Measurements from ENCODE around the gene THUMPD3.

DNA sequence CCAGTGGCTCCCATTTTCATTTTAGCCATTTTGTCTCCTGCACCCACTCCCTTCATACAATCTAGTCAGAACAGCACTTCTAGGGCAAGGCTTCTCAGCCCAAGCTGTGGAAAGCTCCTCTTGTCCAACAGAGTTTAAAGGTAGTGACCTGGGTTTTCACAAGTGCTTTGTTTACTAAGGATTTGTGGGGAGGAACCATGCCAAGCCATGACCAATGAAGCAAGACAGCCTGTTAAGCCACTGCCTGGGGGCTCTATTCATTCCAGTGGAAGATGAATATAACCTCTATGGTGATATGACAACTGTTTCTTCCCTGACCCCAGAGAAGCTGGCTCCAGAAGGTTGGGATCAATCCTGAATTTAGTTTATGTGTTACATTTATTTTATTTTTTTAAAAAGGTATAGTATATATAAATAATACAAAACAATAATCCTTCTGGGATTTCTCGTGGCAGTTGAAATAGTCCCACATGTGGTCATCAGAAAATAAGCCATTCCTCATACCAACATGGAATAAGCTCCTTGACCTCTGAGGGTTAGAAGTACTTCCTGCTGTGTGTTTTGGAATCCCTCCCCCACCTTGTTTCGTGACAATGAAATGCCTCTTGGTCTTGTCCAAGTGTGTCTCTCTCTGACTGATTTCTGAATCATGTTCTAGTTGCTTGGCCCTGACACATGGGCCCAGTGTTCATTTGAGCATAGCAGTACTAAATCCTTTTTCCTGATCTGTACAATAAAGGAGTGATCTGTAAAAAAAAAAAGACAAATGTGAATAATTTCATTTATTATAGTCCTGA lies 13.3 kb upstream of the THUMPD3 start:
- TF ChIP-seq, protein P1, sequence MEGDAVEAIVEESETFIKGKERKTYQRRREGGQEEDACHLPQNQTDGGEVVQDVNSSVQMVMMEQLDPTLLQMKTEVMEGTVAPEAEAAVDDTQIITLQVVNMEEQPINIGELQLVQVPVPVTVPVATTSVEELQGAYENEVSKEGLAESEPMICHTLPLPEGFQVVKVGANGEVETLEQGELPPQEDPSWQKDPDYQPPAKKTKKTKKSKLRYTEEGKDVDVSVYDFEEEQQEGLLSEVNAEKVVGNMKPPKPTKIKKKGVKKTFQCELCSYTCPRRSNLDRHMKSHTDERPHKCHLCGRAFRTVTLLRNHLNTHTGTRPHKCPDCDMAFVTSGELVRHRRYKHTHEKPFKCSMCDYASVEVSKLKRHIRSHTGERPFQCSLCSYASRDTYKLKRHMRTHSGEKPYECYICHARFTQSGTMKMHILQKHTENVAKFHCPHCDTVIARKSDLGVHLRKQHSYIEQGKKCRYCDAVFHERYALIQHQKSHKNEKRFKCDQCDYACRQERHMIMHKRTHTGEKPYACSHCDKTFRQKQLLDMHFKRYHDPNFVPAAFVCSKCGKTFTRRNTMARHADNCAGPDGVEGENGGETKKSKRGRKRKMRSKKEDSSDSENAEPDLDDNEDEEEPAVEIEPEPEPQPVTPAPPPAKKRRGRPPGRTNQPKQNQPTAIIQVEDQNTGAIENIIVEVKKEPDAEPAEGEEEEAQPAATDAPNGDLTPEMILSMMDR (IDR thresholded peaks at IDR 0.05; ENCODE audit: low read depth, low read length, poor library complexity, severe bottlenecking): no peak
- TF ChIP-seq EZH2phosphoT487 (IDR thresholded peaks at IDR 0.05; ENCODE audit: borderline replicate concordance, low read length): no peak

All from DOHH2 (cell line).